Ramos (cell line): ENCODE measurements around the gene HSPBP1.
"Not testable (repeated sequence)": the region's sequence is repeated elsewhere in the genome, so short reads cannot be mapped to it uniquely, and the experiment has no call there.

ENCODE experiments used
- in situ Hi-C: fragments of 300-500 bp; cut with MboI; formaldehyde crosslinking; loops from one replicate; pipeline ENCODE4 v1.14.3; 2022; ENCODE audit warnings: low sequenced_read_pairs; ENCODE audit not compliant: unreplicated experiment

Gene HSPBP1

GRCh38 chr19:55279770-55280643 is at the start of gene HSPBP1:
Gene HSPBP1, minus strand, starts transcription at chr19:55280110. Its CDS starts 502 bp downstream, at chr19:55279608.
- in situ Hi-C loops: loop anchor here (25.0 kb wide), 1 partner anchor 357 kb away; the partner anchor contains the start of genes CCDC106, ZNF580 and ZNF581

- in situ Hi-C loops: not testable (repeated sequence)
Observed at GRCh38 chr19:55328774-55329318, 48.9 kb upstream of the HSPBP1 start.

- in situ Hi-C loops: no loop called here
Observed at GRCh38 chr19:55325172-55325571, 45.3 kb upstream of the HSPBP1 start, which contains the start of gene TMEM150B. Gene TMEM150B, minus strand, starts transcription at chr19:55325341. Its CDS starts 4,305 bp downstream, at chr19:55321036.

- in situ Hi-C loops: no loop called here
Observed at GRCh38 chr19:55324662-55325061, 44.8 kb upstream of the HSPBP1 start.

GRCh38 chr19:55322204-55322885 is 42.4 kb upstream of the HSPBP1 start:
- in situ Hi-C loops: no loop called here

- in situ Hi-C loops: no loop called here
Observed at GRCh38 chr19:55321466-55322137, 41.7 kb upstream of the HSPBP1 start.

- in situ Hi-C loops: no loop called here
Observed at GRCh38 chr19:55320844-55321419, 41.0 kb upstream of the HSPBP1 start.

- in situ Hi-C loops: no loop called here
Observed at GRCh38 chr19:55319785-55320184, 39.9 kb upstream of the HSPBP1 start.

- in situ Hi-C loops: no loop called here
Observed at GRCh38 chr19:55316646-55317045, 36.7 kb upstream of the HSPBP1 start.

GRCh38 chr19:55315956-55316525 is 36.1 kb upstream of the HSPBP1 start:
- in situ Hi-C loops: no loop called here

- in situ Hi-C loops: no loop called here
Observed at GRCh38 chr19:55314396-55314795, 34.5 kb upstream of the HSPBP1 start.

- in situ Hi-C loops: no loop called here
Observed at GRCh38 chr19:55312621-55313512, 33.0 kb upstream of the HSPBP1 start.

GRCh38 chr19:55311797-55312196 is 31.9 kb upstream of the HSPBP1 start:
- in situ Hi-C loops: no loop called here

- in situ Hi-C loops: no loop called here
Observed at GRCh38 chr19:55311397-55311796, 31.5 kb upstream of the HSPBP1 start.

GRCh38 chr19:55310498-55310897 is 30.6 kb upstream of the HSPBP1 start:
- in situ Hi-C loops: no loop called here

- in situ Hi-C loops: loop anchor here (10.0 kb wide), 1 partner anchor 75 kb away; the partner anchor contains the start of genes RPL28 and TMEM238
Observed at GRCh38 chr19:55309448-55309847, 29.5 kb upstream of the HSPBP1 start.

- in situ Hi-C loops: loop anchor here (10.0 kb wide), 1 partner anchor 77 kb away; the partner anchor contains the start of genes RPL28 and TMEM238
Observed at GRCh38 chr19:55308281-55308680, 28.4 kb upstream of the HSPBP1 start.

- in situ Hi-C loops: loop anchor here (10.0 kb wide), 1 partner anchor 78 kb away; the partner anchor contains the start of genes RPL28 and TMEM238
Observed at GRCh38 chr19:55306712-55307111, 26.8 kb upstream of the HSPBP1 start.
